HL-60 (cell line): Measurements from ENCODE around the gene ATP5F1C.

Experiments used
- DNase-seq, 2 experiments: peaks; one replicate each; pipeline ENCODE4 v3.0.0-alpha.2; 2010 to 2020; ENCODE audit warnings: low read depth in 1 of 2, low spot score in 1 of 2
- H3K27ac ChIP-seq: fragments of 250-450 bp; sonication (Bioruptor Pico); replicated peaks from 2 replicates; pipeline ENCODE4 v1.5.1; 2020; ENCODE audit warnings: mild to moderate bottlenecking, moderate library complexity
- H3K27me3 ChIP-seq: fragments of 250-450 bp; sonication (Bioruptor Pico); 2 replicates; pipeline ENCODE4 v1.5.1; 2021; ENCODE audit warnings: mild to moderate bottlenecking, moderate library complexity; ENCODE audit not compliant: insufficient read depth, poor library complexity, severe bottlenecking
- H3K4me3 ChIP-seq: replicated peaks from 2 replicates; pipeline ENCODE4 v1.5.1; 2011; ENCODE audit warnings: mild to moderate bottlenecking, control low read depth, low read length; ENCODE audit not compliant: insufficient read depth
- CTCF ChIP-seq: IDR thresholded peaks from one replicate; pipeline ENCODE4 v1.5.1; 2011; ENCODE audit warnings: low read length, control low read depth, inconsistent platforms; ENCODE audit not compliant: insufficient read depth
- GABPA ChIP-seq: IDR thresholded peaks from 2 replicates; pipeline ENCODE4 v1.6.1; 2012; ENCODE audit warnings: low read depth
- POLR2AphosphoS5 ChIP-seq: IDR thresholded peaks from 2 replicates; pipeline ENCODE4 v1.6.1; 2012; ENCODE audit warnings: low read depth
- SPI1 ChIP-seq: IDR thresholded peaks from 2 replicates; pipeline ENCODE4 v1.6.1; 2012; ENCODE audit warnings: low read depth, mild to moderate bottlenecking, borderline replicate concordance
- TF ChIP-seq, protein P1 (sequence below): IDR thresholded peaks from 2 replicates; pipeline ENCODE4 v1.6.1; 2012; ENCODE audit warnings: low read depth; ENCODE audit not compliant: insufficient replicate concordance

ATP5F1C gene

DNA sequence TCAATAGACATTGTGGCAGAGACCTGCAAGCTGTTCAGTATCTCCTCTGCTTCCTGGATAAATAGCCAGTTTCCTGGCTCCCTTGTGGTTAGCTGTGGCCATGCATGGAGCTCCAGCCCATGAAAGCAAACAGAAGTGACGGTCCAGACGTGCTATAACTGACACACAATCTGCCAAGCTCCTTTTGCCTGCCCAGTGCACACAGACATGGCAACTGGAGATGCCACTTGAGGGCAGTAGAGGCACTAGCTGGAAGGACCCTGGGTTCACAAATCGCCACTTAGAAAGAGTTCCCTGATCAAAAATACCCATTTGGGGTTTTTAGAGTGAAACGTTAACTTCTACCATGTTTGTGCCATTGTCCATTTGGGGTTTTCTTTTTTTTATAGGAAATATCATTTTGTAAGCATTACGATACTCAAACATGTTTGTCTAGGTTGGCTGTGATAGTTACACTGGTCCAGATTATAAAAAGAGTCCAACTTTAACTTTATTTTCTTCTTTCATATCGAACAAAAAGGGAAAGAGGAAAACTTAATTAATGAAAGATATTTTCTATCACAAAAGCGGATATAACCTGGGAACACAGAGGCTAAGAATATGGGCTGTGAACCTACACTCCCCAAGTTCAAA, 31.5 kb upstream of the ATP5F1C start:
- DNase-seq = peak in 1 of 2 experiments; percentile 2
- TF ChIP-seq SPI1 (no peak), CTCF (peak; percentile 22), GABPA (no peak)
- TF ChIP-seq, protein P1, sequence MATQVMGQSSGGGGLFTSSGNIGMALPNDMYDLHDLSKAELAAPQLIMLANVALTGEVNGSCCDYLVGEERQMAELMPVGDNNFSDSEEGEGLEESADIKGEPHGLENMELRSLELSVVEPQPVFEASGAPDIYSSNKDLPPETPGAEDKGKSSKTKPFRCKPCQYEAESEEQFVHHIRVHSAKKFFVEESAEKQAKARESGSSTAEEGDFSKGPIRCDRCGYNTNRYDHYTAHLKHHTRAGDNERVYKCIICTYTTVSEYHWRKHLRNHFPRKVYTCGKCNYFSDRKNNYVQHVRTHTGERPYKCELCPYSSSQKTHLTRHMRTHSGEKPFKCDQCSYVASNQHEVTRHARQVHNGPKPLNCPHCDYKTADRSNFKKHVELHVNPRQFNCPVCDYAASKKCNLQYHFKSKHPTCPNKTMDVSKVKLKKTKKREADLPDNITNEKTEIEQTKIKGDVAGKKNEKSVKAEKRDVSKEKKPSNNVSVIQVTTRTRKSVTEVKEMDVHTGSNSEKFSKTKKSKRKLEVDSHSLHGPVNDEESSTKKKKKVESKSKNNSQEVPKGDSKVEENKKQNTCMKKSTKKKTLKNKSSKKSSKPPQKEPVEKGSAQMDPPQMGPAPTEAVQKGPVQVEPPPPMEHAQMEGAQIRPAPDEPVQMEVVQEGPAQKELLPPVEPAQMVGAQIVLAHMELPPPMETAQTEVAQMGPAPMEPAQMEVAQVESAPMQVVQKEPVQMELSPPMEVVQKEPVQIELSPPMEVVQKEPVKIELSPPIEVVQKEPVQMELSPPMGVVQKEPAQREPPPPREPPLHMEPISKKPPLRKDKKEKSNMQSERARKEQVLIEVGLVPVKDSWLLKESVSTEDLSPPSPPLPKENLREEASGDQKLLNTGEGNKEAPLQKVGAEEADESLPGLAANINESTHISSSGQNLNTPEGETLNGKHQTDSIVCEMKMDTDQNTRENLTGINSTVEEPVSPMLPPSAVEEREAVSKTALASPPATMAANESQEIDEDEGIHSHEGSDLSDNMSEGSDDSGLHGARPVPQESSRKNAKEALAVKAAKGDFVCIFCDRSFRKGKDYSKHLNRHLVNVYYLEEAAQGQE = no peak
- H3K27ac ChIP-seq = no peak overlapping the region
- no peak overlapping the region for H3K4me3 ChIP-seq
- no peaks in the 10 kb centered on the region for H3K27me3 ChIP-seq

- peak in 1 of 2 experiments; percentile 6 for DNase-seq
- H3K27ac ChIP-seq = no peak overlapping the region
- H3K27me3 ChIP-seq = no peaks in the 10 kb centered on the region
- TF ChIP-seq CTCF (no peak), GABPA (no peak), POLR2AphosphoS5 (no peak), SPI1 (no peak)
- TF ChIP-seq, protein P1 = no peak
- H3K4me3 ChIP-seq = no peak overlapping the region
These were observed 24.0 kb upstream of the ATP5F1C start for GRCh38 chr10:7763929-7764328.

DNA sequence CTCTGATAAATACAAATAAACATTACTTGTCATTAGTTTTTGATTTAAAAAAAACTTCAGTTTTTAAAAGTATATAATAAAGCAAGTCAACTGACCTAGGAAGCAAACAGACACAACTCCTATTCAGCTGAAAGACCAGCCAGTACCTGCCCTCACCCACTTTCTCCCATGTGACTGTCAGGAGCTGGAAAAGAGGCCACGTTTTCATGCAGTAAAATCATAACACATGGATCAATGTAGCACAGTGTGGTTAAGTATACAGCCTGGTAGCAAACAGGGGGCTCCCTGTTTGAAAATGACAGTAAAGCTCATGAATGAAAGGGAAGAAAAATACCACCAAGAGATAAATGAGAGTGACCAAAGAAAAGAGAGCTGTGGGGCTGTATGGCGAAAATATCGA, 21.7 kb upstream of the ATP5F1C start:
- TF ChIP-seq SPI1 (no peak), GABPA (no peak), POLR2AphosphoS5 (no peak), CTCF (no peak)
- TF ChIP-seq, protein P1 = no peak
- Histone ChIP-seq H3K27me3 (no peaks in the 10 kb centered on the region), H3K27ac (no peak overlapping the region), H3K4me3 (no peak overlapping the region)
- DNase-seq = no peak
